T-helper 9 cell (primary cell): ENCODE data around the gene KDM6B.
"Not testable (repeated sequence)": the region's sequence is repeated elsewhere in the genome, so short reads cannot be mapped to it uniquely, and the experiment has no call there.

Experiments
- DNase-seq: peaks from one replicate; pipeline ENCODE4 v3.0.0-alpha.2; 2020
- total RNA-seq, 2 donors: gene quantifications; one replicate each; lab custom pipeline; 2026; lab: John Stamatoyannopoulos, UW

KDM6B gene
- total RNA-seq, result 57.2 to 294 reads per million in 2 donors

- DNase-seq, result peak; percentile 84
Measured at GRCh38 chr17:7833795-7834541, at the start of gene KDM6B. Gene KDM6B (plus strand): TSS chr17:7834217. CDS start chr17:7845555, 11,338 bp downstream.

GRCh38 chr17:7786866-7787265 lies 47.2 kb upstream of the KDM6B start:
- DNase-seq, result no peak

- DNase-seq, result no peak
Measured at GRCh38 chr17:7789131-7789530, 44.9 kb upstream of the KDM6B start.

GRCh38 chr17:7790150-7790549 lies 43.9 kb upstream of the KDM6B start:
- no peak for DNase-seq

- DNase-seq, result no peak
Measured at GRCh38 chr17:7792611-7793010, 41.4 kb upstream of the KDM6B start.

GRCh38 chr17:7794075-7794663 lies 39.8 kb upstream of the KDM6B start:
- DNase-seq, result no peak

GRCh38 chr17:7797976-7798375 lies 36.0 kb upstream of the KDM6B start:
- DNase-seq, result no peak

GRCh38 chr17:7798839-7799238 lies 35.2 kb upstream of the KDM6B start:
- DNase-seq, result no peak

GRCh38 chr17:7803981-7804380 lies 30.0 kb upstream of the KDM6B start:
- no peak for DNase-seq

GRCh38 chr17:7806587-7806986 lies 27.4 kb upstream of the KDM6B start:
- DNase-seq, result no peak

- no peak for DNase-seq
Measured at GRCh38 chr17:7807206-7807605, 26.8 kb upstream of the KDM6B start.

GRCh38 chr17:7809086-7809790 lies 24.8 kb upstream of the KDM6B start:
- DNase-seq, result no peak

GRCh38 chr17:7809791-7810343 lies 24.1 kb upstream of the KDM6B start:
- DNase-seq, result not testable (repeated sequence)

GRCh38 chr17:7811251-7811650 lies 22.8 kb upstream of the KDM6B start:
- DNase-seq, result no peak

- DNase-seq, result no peak
Measured at GRCh38 chr17:7814969-7815368, 19.0 kb upstream of the KDM6B start.

GRCh38 chr17:7816926-7817642 lies 16.9 kb upstream of the KDM6B start:
- DNase-seq, result no peak

- DNase-seq, result no peak
Measured at GRCh38 chr17:7817643-7817964, 16.4 kb upstream of the KDM6B start.

GRCh38 chr17:7818026-7818425 lies 16.0 kb upstream of the KDM6B start:
- no peak for DNase-seq

- no peak for DNase-seq
Measured at GRCh38 chr17:7818746-7819645, 15.0 kb upstream of the KDM6B start.

- no peak for DNase-seq
Measured at GRCh38 chr17:7820231-7820630, 13.8 kb upstream of the KDM6B start.

- DNase-seq, result no peak
Measured at GRCh38 chr17:7822126-7822525, 11.9 kb upstream of the KDM6B start.

- DNase-seq, result no peak
Measured at GRCh38 chr17:7823581-7824001, 10.4 kb upstream of the KDM6B start.
